Upper lobe of left lung (tissue), 4 donors: ENCODE measurements around the gene ADGRD2.

Source experiments
- CTCF ChIP-seq, 6 experiments: fragments of 450-650 bp in 4 of 6; fragments of 200-600 bp in 2 of 6; sonication (generic) in 2 of 6; IDR thresholded peaks; one replicate each; pipeline ENCODE4 v1.5.1; 2016 to 2019; ENCODE audit warnings: antibody characterized with exemption in 6 of 6
- POLR2A ChIP-seq, 4 donors: fragments of 450-650 bp; IDR thresholded peaks; one replicate each; pipeline ENCODE4 v1.5.1; 2016 to 2017; ENCODE audit warnings: antibody characterized with exemption in 4 of 4, mild to moderate bottlenecking in 2 of 4

DNA sequence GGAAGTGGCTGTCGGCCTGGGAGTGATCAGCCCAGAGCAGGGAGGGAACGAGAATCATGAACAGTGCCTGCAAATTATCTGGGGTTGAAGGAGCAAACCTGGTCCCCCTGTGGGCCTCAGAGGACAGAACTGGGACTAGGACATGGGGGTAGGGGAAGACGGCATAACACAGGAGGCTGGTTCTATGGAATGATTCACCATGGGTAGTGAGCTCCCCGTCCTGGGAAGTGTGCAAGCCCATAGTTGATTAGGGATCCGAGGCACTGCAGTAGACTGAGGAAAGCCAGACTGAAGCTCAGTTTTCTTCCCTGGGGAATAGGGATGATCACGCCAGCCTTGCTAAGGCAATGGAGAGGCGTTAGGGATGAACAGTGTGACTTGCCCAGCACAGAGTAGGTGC is 5.6 kb downstream of the ADGRD2 start:
- TF ChIP-seq POLR2A (IDR thresholded peaks at IDR 0.05) (no peak), CTCF (IDR thresholded peaks at IDR 0.05) (no peak)
